GM19193 (cell line): Measurements from ENCODE around the gene ACOXL.

ENCODE experiments used
- POLR2A ChIP-seq: IDR thresholded peaks from 4 replicates; pipeline ENCODE4 v1.6.1; 2011; ENCODE audit not compliant: insufficient read depth, insufficient read length; ENCODE audit errors: extremely low read depth

ACOXL gene

DNA sequence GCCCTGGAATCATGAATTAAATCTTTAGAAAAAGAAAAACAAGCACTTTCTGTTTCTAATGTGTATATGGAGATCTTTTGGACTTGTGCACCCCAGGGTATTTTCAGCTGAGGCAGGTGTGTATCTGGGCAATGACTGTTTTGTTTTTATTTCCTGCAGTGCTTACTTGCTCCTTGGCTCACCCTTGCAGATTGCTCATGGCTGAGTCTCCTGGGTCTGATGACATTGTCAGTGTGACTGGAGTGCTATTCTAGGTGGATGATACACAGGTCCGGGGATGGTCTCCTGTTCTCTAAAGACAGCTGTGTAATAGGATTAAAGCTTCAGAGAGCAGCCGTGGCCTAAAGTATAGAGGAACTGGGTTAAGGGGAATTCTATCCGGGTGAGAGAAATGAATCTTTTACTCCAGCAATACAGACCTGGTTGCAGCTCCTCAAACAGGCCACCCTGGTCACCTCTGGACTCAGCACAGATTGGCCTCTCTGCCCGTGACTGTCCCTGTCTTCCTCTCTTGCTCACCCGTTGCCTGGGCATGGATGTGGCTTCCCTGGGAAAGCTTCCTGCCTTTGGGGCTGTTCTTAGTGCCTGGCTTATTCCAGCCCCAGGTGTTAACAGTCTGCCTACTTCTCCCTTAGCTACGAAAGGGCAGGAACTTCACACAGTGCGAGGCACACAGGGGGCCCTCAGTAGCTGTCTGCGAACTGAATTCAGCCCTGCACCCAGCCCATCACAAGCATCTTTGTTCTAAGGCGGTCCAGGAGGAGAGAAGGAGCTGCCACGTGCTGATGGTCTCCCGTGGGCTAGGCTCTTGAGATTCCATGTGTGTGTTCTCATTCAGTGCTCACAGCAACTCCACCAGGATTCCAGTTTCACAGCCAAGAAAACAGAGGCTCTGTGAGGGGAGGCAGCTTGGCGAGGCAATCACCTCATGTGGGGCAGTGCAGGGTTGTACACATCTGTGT lies 84.3 kb downstream of the ACOXL start:
- no peak for TF ChIP-seq POLR2A

- no peak for TF ChIP-seq POLR2A
Observed at GRCh38 chr2:110818767-110819481, 86.6 kb downstream of the ACOXL start.

- TF ChIP-seq POLR2A: no peak
Observed at GRCh38 chr2:110819711-110820110, 87.3 kb downstream of the ACOXL start.

DNA sequence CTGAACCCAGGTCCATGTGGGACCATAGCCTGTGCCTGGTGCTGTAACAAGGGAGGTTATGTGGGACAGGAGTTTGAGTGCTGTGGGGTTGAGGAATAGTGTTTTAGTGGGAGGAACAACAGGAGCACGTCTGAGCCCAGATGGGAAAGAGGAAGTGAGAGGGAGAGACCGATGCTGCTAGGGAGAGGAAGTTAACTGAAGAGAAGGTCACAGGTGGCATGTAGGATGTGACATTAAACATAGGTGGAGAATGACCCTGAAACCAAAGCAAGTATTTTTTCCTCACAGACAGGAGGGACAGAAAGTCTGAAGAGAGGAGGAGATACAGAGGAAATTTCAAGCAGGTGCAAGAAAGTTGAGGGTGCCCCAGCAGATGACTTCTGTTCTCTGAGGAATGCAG lies 87.8 kb downstream of the ACOXL start:
- no peak for TF ChIP-seq POLR2A

GRCh38 chr2:110823165-110823564 lies 90.8 kb downstream of the ACOXL start:
- TF ChIP-seq POLR2A: no peak

DNA sequence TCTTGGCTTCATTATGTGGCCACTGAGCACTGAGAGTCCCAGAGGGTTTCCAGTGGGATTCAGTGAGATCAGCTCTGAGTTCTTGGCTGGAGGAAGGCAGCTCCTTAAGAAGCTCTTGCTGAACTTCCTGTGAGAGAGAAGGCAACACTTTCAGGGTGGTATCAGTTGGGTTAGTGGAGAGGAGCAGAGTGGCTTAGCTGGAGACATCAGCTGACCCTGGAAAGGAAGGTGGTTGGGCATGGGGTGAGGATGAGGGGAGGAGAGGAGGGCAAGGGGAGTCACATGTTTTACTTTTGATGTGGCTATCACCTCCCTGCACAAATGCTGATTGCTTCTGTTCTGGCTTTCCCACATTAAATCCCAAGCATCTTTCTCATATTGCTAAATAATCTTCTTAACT lies 95.1 kb downstream of the ACOXL start:
- TF ChIP-seq POLR2A: no peak

DNA sequence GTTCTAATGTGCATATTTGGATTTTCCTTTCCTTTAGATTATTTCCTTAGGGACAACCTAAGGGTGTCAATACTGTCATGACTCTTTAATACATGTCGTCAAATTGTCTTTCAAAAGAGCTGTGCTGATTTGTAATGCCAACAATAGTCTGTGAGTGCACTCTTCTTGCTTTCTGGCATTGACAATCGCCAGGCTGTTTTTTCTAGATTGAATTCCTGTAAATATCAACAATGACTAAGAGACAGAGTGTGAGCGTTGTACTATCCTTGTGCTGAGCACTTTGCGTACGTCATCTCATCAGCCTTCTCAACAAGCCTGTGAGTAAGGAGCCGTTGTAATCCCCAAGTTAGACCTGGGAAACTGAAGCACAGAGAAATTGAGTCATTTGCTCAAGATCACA lies 96.0 kb downstream of the ACOXL start:
- no peak for TF ChIP-seq POLR2A

DNA sequence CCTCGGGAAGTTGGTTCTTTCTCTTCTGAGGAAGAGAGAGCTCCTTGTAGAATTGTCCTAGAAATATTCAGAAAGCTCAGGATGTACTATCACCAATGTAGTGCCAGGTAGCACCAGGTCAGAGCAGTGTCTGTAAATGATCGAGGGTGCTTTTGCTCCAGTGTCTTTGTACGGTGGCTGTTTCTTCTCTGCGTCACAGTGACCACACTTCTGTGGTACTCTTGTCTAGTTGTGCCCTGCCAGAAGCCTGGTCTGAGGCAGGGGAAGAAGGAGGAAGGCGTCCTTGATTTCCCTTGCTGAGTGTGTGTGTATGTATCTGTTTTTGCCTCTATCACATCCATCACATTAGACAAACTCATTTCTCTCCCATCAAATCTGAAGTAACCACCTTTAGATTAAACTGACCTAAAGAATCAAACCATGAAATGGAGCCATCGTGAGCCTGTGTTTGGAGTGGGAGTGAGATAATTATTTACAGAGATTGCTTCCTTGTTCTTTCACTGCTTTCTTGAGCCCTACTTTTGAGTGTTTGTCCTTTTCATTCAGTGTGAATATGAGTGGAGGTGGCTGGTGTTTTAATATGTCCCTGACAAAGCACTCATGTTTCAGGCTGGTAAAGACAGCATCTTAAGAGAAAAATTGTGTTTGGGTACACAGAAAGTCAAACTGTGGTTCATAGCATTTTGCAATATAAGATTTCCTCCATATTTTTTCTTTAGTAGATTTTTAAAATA lies 97.2 kb downstream of the ACOXL start:
- no peak for TF ChIP-seq POLR2A

GRCh38 chr2:110832740-110833139 lies 100.4 kb downstream of the ACOXL start:
- TF ChIP-seq POLR2A: no peak

DNA sequence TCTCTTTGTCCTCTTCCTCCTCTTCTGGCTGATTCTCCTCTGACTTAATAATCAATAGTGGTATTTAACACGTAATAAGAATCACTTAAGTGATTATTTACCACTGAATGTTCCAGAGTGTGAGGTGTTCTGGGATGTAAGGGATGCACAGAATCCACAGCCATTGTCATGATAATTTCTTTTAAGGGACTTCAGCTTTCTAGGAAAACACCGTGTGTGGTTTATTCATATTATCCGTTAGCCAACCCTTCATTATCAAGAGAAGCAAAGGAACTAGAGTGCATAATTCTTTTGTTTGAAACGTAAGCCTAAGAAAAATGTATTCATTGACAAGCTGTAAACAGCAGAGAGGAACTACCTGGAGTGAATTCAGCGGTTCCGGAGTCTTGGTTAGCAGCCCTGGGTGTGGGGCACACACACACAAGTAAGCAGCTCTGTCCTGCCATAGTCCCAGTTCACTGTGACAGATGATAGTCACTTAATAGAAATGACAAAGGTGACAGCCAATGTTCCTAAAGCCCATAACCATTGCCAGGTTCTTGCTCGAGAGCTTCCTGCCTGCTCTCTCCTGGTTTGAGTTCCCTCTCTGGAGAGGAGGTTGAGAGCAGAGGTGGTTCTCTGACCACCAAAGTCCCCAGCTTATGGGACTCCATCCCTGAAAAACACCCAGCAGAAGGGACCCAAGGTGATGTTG lies 101.9 kb downstream of the ACOXL start:
- TF ChIP-seq POLR2A: no peak

- no peak for TF ChIP-seq POLR2A
Observed at GRCh38 chr2:110836671-110837070, 104.3 kb downstream of the ACOXL start.

DNA sequence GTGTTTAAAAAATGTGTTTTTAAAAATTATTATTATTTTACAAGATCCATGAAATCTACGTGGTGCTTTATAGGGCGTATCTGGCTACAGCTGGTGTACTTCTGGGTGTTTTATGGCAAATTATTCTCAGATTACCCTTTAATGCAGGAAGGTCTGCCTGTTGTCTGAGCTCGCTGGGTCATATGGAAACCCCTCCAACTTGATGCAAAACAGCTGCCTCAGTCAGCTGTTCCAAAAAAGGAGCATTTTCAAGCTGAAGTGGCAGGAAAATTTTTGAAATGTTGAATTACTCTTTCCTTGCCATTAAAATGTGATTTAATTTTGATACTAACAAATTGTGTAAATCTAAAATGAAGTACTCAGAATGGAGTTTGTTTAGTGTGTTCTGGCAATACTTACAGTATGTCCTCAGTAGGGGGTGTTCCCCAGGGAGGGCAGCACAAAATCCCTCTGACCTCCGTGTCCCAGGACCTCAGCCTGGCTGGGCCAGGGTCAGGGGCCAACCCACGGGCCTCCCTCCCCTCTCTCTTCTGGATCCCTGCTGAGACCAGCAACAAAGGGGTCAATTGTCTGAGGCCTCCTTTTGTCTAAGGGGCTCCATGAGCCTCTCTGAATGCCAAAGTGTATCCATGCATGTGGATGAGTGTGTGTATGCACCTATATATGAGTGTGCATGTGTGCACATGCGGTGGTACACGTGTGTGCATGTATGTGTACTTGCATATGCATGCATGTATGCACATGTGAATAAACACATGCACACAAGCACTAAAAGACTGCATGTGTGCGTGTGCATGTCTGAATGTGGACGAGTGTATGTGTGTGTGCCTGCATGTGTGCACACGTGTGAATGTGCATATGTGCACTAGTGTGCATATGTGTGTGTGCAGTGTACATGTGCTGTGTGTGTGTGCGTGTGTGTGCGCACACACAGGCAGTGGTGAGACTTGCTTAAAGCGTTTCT lies 105.4 kb downstream of the ACOXL start:
- no peak for TF ChIP-seq POLR2A

DNA sequence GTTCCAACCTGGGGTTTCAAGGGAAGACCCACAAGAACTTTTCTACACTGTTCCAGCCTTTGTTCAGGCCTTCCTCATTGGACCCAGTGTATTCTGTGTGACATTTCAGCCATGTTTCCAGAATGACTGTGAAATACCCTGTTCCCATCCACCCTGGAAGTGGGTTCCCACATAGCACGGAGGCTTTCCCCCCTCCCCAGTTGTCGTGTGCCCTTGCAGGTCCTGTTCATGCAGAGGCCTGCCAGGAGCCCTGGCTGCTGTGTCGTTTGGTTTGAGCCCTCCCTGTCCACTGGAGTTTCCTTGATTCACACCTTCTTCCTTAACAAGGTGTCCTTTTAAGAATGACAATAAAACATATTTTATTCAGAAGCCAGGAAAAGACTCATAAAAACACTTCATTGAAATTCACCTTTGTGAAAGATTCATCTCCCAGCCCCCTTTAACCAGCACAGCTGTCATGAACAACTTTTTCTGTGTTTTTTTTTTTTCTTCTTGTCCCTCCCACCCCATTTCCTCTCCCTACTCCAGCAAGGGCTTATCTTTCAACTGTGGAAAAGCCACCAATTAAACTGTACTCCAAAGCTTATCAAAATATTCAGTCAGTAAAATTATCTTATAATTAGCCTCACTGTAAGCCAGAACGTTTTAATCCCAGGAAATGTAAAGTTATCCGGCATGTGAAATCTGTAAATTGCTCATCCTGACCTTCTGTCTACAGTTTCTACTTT lies 106.4 kb downstream of the ACOXL start:
- no peak for TF ChIP-seq POLR2A
